HG03196 (cell line): Measurements from ENCODE around the gene NDOR1.

Experiments used
- ATAC-seq: cut with Tn5 transposase; IDR thresholded peaks from one replicate; pipeline ENCODE4 v1.9.1; 2021; ENCODE audit not compliant: unreplicated experiment

Gene NDOR1

DNA sequence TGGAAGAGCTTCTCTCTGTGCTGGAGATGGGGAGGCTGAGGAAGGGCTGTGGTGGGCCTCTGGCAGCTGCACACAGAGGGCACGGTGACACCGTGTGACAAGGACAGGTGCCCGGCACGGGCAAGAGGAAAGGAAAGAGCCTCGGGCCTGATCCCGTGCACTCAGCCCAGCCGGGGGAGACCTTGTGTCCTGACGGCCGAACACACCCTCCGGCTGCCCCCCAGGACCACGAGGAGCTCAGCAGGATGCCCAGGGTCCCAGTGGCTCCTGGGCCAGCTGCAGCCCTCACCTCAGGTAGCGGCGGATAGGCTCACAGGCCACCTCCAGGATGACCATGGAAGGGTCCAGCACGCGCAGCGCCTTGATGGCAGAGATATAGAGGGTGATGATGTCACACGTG, 22.7 kb upstream of the NDOR1 start:
- ATAC-seq = no peak

DNA sequence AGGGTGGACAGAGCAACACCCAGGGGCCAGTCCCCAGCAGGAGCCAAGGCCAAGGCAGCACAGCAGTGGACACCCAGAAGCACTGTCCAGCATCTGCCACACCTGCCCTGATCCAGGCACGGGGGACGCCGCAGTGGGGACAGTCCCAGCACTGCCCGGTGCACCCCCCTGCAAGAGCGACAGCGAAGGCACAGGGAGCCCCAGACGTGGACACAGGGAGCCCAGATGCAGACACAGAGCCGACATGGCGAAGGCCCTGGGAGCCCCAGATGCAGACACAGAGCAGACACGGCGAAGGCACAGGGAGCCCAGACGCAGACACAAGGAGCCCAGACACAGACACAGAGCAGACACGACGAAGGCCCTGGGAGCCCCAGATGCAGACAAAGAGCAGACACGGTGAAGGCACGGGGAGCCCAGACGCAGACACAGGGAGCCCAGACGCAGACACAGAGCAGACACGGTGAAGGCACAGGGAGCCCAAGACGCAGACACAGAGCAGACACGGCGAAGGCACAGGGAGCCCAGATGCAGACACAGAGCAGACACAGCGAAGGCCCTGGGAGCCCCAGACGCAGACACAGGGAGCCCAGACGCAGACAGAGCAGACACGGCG, 21.4 kb upstream of the NDOR1 start:
- no peak for ATAC-seq

DNA sequence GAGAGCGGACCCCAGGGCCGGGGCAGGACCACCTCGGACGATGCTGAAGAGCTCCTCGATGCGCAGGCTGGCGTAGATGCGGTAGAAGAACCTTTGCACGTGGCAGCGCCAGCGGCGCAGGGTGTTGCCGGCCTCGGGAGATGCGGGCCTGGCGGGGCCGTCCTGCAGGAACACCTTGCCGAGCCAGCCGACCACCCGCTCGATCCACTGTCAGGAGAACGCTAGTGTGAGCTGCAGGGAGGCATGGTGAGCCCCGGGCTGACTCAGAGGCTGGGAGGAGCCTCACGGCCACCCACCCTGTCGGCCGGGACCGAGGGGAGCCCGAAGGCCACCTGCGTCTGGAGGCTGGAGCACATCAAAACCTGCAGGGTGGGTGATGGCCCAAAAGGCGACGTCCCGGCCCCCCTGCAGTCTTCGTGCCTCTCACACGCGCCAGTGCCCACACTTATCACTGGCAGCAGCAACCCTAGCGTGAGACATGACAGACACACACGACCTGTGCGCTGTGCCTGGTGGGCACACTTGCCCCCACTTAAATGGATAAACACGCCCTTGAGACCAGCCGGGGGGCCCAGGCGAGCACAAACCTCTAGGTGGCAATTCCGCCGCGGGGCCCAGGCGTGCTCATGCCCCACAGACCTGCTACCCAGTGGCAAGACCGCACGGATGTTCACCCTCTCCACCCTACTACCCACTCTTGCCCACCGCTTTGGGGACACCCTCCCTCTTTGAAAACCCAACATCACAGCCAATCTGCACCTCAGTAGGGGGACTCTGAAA, 20.4 kb upstream of the NDOR1 start:
- no peak for ATAC-seq

DNA sequence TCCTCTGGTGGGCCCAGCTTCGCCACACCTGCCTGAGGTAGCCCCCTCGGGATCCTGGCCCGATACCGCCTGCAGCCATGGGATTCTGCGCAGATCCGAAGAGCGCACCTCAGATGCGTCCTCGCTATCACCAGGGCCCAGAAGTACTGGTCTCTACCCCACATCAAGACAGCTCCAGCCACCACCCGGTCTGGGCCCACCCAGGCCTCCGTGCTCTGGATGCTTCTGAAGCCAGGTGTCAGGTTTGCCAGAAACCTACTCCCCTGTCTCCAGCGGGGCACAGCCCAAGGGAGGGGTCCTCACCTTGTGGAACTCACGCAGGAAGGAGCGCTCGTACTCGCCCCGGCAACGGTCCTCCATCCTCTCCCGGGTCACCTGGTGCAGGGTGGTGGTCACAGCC, 19.6 kb upstream of the NDOR1 start:
- ATAC-seq = no peak

DNA sequence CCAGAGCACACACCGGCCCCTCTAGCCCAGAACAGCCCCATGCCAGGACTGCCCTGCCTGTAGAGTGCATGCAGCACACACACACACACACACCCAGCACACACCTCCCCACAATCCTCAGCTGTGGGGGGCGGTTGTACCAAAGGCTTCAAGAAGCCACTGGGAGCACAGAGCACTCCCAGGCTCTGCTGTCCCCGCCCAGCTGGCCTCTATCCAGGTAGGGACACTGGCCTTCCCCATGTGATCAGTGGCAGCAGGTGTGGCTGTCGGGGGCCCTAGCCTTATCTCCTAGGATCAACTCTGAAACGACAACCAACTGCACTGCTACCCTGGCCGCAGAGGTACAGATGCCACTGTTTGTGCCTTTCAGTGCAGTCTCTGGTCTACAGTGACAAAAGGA, 19.1 kb upstream of the NDOR1 start:
- no peak for ATAC-seq

DNA sequence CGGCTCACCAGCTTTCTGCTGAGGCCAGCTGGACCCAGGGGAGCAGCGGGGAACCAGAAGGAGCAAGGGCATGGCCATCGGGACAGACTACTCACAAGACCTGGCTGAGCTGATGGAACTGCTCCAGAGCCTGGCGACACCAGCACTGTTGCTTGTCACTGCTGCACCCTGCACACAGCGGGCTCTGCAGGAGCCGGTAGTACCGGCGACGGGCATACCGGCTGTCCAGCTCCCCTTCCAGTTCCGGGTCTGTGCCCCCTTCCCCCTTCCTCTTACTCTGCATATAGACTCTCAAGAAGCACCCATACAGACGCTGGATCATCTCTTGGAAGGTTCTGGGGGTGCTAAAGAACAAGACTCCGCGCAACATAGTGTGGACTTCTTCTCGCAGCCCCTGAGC, 18.1 kb upstream of the NDOR1 start:
- ATAC-seq = no peak

DNA sequence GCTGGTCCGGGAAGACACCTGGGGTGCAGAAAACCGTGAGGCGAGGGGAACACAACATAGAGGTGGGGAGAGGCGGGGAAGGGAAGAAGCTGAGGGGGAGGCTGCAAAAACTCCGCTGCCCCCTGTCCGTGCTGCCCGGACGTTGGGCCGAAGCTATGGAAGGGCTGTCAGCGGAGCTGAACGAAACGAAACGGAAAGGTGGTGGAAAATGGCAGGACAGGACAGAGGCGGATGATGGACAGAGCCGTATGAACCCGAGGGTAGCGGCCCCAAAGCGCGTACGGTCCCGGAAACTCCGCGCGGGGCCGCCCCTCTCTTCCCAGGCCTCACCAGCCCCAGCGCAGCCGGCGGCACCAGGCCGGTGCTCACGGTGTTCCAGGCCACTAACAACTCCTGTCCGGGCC, 17.4 kb upstream of the NDOR1 start:
- ATAC-seq = no peak

DNA sequence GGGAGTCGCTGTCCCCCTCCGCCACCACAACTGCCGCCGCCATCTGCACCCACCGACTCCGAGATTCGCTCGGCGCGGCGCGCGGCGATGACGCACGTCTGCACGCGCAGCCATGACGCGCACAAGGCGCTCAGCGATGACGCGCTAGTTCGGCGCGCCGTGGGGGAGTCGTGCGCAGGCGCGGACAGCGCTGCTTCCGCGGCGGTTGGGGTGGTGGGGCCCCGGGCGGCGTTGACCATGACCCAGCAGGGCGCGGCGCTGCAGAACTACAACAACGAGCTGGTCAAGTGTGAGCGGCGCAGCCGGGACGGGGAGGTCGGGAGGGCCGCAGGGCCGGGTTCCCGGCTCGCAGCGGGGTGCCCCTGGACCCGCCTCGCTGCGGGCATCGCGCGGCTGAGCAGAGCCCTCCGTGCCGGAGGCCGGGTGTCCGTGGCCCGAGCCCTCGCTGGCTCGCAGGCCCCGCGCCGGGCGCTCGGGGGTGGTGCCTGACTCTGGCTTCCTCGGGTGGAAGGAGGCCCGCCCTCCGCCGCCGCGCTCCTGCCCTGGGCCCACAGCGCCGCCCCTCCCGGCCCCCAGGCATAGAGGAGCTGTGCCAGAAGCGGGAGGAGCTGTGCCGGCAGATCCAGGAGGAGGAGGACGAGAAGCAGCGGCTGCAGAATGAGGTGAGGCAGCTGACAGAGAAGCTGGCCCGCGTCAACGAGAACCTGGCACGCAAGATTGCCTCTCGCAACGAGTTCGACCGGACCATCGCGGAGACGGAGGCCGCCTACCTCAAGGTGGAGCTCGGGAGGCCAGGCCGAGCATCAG, 16.8 kb upstream of the NDOR1 start, which contains the start of the genes ANAPC2 and SSNA1:
ANAPC2 (minus strand) TSS at position 71 of the 807 bp plus-strand sequence; CDS start at position 43, 28 bp downstream.
SSNA1 (plus strand) TSS at position 187 of the 807 bp plus-strand sequence; CDS start at position 238, 51 bp downstream.
- ATAC-seq = peak; percentile 68

DNA sequence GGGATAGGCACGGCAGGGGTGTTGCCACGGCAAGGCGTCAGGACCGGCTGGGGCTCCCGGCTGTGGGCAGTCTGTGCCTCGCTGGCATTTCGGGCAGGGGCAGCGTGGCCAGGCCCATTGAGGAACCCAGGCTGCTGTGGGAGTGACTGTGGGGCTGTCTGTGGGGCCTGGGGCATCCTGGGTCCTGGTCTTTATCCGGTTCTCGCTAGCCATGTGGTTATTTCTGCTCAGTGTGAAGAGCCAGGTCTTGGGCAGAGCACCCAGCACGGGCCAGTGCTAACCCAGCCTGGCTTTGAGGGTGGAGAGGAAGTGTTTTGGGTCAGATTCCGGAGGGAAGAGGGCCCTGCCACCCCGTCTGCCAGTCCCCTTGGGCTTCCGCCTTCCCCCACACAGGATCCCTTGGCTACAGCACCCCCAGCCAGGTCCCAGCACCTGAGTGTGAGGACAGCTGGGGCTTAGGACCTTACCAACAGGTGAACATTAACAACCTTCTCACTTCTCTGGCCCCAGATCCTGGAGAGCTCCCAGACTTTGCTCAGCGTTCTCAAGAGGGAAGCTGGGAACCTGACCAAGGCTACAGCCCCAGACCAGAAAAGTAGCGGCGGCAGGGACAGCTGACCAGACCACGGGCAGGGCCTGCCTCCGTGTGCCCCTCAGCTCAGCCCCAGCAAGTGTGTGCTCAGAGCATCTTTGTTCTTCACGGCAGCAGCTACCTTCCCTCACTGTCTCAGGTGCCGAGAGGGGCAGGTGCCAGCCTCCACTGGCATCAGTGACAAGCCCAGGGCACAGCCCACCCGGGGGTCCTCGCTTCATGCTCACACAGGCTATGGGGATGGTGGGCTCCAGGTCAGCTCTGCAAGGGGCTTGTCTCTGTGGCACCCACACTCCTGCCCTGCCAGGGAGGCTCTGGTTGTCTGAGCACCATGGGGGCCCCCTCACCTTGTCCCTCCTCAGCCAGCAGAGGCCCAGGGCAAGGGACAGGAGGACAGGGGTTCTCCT, 15.9 kb upstream of the NDOR1 start:
- no peak for ATAC-seq

DNA sequence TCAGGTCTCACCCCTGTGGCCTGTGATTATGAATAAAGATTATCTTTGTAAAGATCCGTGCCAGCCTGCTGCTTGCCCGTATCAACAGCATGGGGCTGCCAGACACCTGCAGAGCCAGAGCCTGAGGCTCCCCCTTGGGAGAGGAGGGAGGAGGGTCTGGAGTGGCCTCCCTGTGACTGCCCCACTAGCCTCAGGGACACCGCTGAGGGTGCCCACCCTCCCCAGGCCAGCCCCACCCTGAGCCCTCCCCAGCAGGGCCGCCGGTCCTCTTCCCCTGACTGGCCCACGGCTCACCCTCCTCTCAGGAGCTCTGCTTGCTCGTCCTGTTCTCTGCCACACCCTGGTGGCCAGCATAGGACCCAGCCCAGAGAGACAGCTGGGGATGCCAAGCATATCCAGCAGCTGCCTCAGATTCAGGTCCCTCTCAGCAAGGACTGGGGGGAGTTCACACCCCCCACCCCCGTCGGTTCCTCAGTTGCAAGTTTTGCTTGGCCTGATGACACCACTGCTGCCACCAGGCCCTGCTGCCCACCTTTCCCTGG, 15.1 kb upstream of the NDOR1 start:
- no peak for ATAC-seq

DNA sequence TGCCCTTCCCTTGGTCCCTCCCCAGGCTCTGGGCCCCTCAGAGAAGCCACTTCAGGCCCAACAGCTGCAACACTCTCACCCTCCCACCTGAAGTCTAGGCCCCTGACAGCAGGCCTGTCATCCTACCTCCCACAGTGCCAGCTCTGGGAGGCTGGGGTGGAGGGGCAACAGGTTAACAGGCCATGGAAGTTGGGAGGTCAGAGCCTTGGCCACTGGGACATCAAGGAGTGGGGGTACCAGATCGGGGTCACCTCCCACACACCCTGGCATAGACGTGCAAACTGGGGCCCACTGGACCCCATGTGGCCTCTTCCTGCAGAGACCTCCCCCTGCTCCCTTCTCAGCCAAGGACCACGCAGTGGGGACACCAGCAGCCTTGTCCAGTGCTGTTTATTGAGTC, 14.3 kb upstream of the NDOR1 start:
- no peak for ATAC-seq

DNA sequence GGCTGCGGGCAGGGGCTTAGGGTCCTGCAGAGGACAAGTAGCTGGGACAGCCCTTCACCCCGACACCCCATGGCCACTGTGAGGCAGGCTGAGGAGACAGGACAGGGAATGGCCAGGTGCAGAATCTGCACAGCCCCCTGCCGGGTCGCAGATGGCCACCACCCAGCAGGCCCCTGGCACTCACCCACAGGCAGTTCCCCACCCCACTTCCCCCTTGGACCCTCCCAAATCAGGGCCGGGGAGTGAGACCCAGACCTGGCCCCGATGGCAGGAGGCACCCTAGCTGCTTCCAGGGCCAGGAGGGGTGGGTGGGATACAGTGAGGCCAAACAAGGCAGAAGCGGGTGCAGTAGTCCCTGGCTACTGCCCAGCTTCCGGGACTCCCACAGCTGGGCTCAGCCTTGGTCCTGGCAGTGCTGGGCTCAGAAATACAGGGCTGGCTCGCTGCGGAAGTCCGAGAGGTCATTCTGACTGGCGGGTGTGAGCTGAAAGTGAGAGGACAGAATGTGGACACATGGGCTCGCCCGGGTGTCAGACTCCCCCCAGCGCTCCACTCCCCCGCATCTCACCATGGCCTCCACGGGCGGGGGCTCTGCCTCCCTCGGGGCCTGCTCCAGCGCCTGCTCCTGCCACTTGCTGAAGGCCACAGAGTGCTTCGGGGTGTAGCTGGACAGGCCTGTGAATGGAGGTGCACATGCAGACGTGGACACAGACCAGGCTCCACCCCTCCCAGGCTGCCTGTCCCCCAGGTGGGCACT, 13.6 kb upstream of the NDOR1 start:
- no peak for ATAC-seq

DNA sequence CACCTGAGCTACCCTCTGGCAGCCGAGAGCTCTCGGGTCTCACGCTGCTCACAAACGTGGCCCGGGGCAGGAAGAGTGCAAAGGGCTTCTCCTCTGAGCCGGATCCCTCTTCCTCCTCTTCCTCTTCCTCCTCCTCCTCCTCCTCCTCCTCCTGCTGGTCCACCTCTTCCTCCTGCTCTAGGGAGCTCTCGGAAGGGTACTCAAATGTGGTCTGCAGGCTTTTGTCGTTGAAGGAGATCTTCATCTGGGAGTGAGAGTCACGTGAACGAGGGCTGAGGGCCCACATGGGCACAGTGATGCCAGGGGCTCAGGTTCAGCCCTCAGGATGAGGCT, 13.1 kb upstream of the NDOR1 start:
- no peak for ATAC-seq

DNA sequence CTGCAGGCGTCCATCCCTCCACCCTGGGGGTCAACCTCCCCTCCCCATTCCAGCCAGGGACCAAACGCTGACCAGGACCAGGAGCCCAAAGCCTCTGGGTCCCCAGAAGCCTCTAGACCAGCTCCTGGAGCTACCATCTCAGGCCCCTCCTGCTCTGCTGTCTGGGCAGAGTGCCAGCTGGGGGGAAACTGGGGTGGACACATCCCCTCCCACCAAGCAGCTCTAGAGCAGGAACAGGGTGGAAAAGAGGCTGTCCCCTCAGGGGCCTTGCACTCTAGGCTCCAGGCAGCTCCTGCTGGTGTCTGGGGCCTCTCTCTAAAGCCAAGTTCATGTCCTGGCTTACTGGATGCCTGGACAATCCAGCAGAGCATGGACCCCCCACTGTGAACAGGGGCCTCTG, 12.6 kb upstream of the NDOR1 start:
- ATAC-seq = no peak

DNA sequence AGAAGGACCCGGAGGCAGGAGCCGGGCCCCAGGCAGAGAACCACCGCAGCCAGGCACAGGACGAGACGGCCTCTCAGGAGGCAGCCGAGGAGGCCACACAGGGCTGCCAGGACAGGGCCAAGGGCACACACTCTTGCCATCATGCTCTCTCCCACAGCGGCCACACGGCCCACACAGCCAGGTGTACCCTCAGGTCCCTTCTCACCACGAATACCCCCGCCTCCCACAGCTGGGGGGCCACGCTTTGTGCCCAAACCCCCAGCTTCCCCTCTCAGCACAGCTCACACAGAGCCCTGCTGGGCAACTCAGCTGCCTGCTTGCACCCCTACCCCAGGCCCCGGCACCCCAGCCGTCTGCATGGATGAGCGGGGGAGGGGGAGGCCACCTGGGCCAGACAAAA, 11.7 kb upstream of the NDOR1 start:
- no peak for ATAC-seq

DNA sequence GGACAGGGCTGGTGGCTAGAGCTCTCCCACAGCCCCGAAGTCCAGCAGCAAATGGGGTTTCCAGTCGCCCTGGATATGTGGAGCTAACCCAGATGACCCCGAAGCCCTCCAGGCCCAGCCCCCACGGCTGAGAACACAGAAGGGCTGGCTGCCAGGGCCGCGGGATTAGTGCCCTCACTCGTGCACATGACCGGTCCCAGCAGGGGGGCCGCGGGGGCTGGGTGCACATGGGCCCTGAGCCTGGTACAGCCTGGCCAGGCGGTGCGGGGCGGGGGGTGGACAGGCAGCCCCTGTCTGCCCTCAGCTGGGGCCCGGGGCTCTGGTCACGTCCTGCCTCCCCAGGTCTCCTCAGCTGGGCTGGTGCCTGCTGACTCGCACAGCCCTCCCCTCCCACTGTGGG, 11.1 kb upstream of the NDOR1 start:
- ATAC-seq = no peak

DNA sequence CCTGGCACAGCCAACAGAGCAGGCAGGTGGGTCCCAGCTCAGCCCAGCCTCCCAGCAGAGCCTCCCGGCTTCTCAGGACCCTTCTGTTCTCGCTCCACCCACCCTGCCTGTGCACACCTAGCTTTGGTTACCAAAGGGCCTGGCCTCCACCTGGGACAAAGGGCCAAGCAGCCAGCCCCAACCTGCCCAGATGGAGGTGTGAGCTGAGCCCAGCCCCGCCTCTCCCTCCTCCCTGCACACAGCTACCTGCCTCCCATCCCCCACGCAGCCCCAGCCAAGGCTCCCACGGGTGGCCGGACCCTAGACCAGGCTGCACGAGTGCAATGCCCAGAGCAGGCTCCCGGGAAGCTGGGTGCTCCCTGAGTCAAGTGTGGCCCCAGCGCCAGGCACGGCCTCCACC, 10.6 kb upstream of the NDOR1 start:
- ATAC-seq = no peak

DNA sequence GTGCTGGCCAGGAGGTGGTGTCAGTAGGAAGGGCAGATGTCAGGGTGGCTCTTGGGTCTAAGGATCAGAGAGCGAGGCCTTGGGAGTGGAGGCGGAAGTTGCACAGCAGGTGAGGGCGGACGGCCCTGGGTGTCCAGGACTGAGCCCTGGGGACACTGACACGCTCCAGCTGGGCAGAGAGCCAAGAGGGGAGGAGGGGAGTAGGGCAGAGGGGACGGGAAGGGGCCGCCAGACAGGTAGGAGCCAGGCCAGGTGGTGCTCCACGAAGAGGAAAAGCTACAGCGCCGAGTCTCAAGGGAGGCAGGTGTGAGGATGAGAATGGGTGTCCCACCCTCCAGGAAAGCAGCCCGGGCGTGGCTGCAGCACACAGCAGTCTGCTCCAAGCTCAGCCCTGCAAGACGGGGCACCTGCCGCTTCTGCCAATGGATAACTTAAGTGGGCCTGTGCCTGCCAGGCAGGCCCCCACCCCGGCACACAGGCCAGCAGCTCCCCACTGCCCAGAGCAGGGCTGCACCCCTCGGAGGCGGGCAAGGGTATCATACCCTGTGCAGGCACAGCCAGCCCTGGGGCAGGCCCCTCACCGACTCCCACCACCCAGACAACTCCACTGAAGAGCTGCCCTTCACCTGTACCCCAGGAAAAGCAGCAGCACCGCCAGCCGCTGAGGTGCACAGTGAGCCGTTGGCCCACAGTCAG, 9.8 kb upstream of the NDOR1 start:
- no peak for ATAC-seq
